ENCODE results near the gene GLT6D1.

GLT6D1 gene

GRCh38 chr9:135607401-135608293 lies 31.7 kb downstream of the GLT6D1 start:
- DNase-seq: no peak

GRCh38 chr9:135606885-135607259 lies 32.5 kb downstream of the GLT6D1 start:
- no peak for DNase-seq

DNA sequence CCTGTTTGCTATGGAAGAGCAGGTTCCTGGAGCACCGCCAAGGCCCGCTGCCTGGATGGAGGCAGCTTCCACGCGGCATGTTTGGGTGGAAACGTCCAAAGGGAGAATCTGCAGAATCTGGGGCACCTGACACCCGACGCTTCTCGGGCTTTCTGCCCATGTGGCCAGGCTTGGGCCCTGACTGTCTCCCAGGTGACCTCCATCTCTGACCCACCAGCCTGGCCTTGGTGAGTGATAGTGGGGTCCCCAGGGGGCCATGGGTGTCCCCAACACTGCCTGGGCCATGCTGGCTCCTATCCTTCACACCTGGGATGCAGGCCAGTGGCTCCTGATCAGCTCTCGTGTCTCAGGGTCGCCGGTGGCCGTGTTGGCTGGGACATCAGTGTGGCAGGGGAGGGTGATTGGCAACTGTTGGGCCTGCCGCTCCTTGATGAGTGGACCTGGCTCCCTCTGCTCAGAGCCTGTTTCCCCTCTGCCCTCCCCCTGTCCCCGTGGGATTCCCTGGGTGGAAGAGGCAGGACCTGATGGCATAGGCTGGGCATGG lies 34.0 kb downstream of the GLT6D1 start:
- no peak for DNase-seq

- no peak for DNase-seq
Observed at GRCh38 chr9:135604437-135605237, 34.7 kb downstream of the GLT6D1 start.

GRCh38 chr9:135602789-135603481 lies 36.4 kb downstream of the GLT6D1 start:
- DNase-seq: no peak

DNA sequence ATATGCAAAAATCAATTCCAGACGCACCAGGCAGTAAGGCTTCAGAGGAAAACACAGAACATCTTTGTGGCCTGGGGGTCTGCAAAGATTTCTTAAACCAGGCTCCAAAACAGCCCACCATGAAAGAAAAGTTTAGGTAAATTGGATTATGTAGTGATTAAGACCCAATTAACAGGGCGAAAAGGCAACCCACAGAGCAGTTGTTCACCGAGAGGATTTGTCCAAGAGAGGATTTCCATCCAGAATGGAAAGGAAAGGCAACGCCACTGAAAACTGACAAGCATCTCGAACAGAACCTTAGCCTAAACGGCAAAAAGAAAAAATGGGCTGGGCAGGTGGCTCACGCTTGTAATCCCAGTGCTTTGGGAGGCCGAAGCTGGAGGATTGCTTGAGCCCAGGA lies 37.4 kb downstream of the GLT6D1 start:
- no peak for DNase-seq

DNA sequence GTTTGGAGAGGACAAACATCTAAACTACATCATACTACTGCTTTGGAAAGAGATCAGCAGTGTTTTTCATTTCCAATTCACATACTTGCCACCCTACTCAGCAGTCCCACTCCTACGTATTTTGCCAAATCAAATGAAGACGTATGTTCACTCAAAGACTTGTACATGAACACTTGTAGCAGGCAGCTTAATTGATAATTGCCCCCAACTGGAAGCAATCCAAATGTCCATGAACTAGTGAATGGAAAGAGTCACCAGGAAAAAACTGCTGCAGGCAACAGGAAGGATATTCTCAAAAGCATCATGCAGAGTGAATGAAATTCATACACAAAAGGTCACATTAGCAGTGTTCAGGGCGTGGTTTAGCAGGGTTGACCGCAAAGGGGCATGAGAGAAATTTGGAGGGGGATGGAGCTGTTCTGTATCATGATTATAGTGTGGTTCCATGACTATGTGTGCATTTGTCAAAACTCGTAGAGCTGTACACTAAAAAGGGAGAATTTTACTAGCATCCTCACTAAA lies 39.0 kb downstream of the GLT6D1 start:
- DNase-seq: no peak

- DNase-seq: no peak
Observed at GRCh38 chr9:135596211-135596610, 43.1 kb downstream of the GLT6D1 start.

DNA sequence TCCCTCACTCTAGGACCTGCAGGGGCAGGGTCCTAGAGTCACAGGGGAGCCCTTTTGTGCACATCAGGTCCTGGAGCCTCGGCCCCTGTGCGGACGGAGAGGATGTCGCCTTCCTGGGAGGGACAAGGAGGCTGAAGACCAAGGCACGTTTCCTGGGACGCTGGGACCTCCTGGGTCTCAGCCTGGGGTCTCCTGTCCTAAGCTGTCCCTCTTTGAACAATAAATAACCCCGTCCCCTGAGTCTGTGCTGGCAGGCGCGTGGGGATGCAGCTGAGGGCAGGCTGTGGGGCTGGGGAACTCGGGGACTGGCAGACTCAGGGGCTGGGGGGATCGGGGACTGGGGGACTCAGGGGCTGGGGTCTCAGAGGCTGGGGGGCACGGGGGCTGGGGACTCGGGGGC lies 46.7 kb downstream of the GLT6D1 start:
- no peak for DNase-seq

GRCh38 chr9:135592331-135592590 lies 47.1 kb downstream of the GLT6D1 start:
- no peak for DNase-seq

- DNase-seq: no peak
Observed at GRCh38 chr9:135591506-135592330, 47.6 kb downstream of the GLT6D1 start.

DNA sequence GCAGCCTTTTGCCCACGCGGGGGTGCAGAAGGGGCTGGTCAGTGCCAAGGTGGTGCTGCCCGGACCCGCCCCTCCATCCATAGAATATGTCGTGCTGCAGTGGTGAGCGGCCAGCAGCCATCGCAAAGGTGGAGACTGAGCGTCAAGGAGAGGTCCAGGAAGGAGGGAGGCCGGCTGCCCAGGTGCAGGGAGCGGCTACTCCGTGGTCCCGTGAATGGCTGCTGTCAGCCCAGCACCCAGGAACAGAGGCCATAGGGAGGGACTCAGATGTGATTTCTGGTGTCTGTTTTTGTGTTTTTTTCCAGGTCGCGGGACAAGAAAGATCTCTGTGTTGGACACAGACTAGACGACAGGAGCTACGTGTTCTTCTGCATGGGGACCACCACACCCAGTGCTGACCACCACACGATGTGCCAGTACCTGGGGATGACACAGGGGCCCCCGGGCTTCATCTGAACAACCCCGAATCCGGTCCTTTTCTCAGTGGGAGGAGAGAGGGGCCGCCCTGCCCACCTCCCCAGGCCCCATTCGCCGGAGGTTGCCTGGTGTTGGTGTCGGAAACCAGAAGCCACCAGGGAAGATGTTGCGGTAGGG lies 48.8 kb downstream of the GLT6D1 start:
- no peak for DNase-seq

DNA sequence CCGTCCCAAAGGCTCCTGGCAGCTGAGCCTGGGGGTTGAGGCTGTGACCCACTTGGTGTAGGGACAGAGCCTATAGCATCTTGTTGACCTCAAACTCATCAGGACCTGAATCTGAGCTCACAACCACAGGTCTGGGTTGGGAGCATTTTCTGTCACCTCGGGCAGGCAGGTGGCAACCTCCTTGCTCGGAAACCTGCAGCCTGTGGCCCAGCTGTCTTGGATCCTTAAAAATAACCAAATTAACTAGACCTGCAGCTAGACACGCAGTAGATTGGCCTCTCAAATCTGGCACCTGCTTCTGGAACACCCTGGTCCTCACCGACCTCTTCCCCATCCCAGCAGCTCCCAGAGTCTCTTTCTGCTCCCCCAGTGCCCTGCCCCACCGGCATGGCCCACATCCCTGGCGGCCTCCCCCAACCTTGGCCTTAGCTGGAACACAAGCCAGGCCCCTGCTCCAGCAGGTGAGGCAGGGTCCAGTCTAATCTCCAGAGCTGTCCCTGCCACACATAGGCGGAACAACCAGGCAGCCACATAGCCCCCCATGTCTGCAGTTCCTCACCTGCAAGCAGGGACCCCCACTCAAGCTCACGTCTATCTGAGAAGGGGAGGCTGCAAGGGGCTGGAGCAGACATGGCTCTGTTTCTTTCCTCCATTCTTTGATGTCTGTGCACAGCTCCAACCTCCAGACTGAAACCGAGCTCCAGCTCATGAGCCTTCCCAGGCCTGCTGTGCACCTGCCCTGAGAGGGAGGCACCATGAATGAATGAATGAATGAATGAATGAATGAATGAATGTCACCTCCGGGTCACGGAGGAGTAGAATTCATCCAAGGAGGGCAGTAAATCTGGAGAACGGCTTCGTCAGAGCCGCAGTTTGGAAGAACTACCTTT lies 49.5 kb downstream of the GLT6D1 start:
- DNase-seq: no peak

DNA sequence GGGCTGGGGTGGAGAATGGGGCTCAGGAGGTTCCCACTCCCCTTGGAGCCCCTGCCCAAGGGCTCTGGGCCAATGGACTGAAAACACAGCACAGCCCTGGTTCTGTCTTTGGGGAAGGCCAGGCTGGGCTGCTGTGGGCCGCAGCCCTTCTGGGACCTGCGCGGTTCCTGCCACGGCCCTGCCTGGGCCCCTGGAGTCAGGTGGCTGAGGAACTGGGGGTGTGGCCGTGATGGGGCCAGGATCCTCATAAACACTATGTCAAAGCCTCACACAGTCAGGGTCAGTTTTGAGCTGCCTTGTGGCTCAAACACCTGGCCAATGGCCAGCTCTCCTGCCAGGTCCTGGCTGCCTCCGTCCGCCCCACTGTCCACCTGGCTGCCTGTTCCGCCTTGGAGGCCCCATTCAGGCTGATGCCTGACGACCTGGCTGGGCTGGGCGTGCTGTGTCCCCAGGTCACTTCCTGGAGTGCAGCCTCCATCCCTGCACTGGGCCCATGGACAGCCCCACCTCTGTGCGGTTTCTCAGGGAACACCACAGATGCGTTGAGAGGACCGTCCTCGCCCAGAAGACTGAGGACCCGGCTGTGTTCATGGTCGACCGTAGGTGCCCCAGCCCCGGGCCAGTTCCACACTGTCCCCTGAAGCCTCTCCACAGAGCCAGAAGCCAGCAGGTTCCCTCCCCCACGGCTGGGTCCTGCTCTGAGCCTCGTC lies 50.3 kb downstream of the GLT6D1 start:
- no peak for DNase-seq

- DNase-seq: no peak
Observed at GRCh38 chr9:135588371-135588770, 51.0 kb downstream of the GLT6D1 start.

GRCh38 chr9:135587658-135588057 lies 51.7 kb downstream of the GLT6D1 start:
- DNase-seq: no peak

DNA sequence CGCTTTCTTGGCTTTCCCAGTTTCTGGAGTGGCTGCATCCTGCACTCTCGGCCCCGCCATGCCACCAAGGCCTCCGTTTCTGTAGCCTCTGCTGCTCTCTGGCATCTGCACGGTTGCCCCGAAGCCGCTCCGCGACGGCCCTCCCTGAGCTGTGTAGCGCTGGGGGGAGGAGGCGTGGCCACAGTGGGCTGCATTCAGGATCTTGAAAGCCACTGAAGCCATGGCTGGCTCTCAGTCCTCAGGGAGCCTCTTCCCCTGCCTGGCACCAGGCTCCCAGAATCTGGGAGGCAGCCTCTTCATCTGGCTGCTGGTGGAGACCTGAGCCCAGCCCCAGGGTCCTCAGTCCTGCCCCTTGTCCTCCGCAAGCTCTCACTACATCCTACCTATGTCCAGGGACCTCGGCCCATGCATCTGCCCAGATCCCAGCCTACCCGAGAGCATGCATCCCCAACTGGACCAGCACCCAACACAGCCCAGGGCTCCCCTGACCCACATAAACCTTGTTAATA lies 52.7 kb downstream of the GLT6D1 start:
- DNase-seq: no peak

- no peak for DNase-seq
Observed at GRCh38 chr9:135584934-135585333, 54.4 kb downstream of the GLT6D1 start.

DNA sequence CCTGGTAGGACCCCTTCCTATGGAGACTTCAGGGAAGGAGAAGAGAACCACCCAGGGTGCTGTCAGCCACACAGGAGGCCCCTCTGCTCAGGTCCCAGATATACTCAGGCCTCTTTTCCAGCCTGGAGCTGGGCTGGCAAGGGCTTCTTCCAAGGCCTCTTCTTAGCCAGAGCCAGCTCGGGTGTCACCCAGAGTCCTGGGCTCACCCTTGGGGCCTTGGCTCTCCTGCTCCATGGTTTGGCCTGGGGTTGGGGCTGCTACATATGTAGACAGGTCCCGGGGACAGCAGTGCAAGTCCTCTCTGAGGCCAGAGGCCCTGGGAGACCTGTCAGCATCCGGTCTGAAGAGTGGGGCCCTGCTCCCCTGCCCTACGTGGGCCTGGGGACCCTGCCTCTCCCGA lies 55.0 kb downstream of the GLT6D1 start:
- no peak for DNase-seq

GRCh38 chr9:135583688-135584011 lies 55.7 kb downstream of the GLT6D1 start:
- no peak for DNase-seq
